Coronary artery (tissue), 2 donors: ENCODE results near the gene CD84.
A peak's percentile ranks its signal among the peaks of the same experiment; 100 is the strongest.
"Not testable (repeated sequence)": the region's sequence is repeated elsewhere in the genome, so short reads cannot be mapped to it uniquely, and the experiment has no call there.

Experiments used
- DNase-seq: peaks from one replicate; pipeline ENCODE4 v3.0.0-alpha.2; 2017; ENCODE audit warnings: low spot score
- H3K27ac ChIP-seq, 2 donors: fragments of 200-600 bp; sonication (generic); one replicate each; pipeline ENCODE4 v1.5.1; 2016 to 2019
- H3K4me3 ChIP-seq: fragments of 200-600 bp; sonication (generic); 2 replicates; pipeline ENCODE4 v1.5.1; 2016; ENCODE audit warnings: mild to moderate bottlenecking, moderate library complexity
- CTCF ChIP-seq: fragments of 200-600 bp; sonication (generic); IDR thresholded peaks from one replicate; pipeline ENCODE4 v1.5.1; 2019; ENCODE audit warnings: antibody characterized with exemption

Gene CD84

GRCh38 chr1:160570840-160571239 lies 8.5 kb downstream of the CD84 start:
- H3K4me3 ChIP-seq, result no peak overlapping the region
- no peak for TF ChIP-seq CTCF
- H3K27ac ChIP-seq, result no peak overlapping the region
- no peak for DNase-seq

- no peak for DNase-seq
- no peak for TF ChIP-seq CTCF
- no peak overlapping the region for H3K27ac ChIP-seq
- no peak overlapping the region for H3K4me3 ChIP-seq
Observed at GRCh38 chr1:160569806-160570205, 9.5 kb downstream of the CD84 start.

GRCh38 chr1:160567858-160568682 lies 11.2 kb downstream of the CD84 start:
- DNase-seq, result no peak
- no peak overlapping the region for H3K4me3 ChIP-seq
- no peak for TF ChIP-seq CTCF
- peak overlapping the region in 1 of 2 donors; percentile 11 for H3K27ac ChIP-seq

- TF ChIP-seq CTCF, result no peak
- H3K4me3 ChIP-seq, result no peak overlapping the region
- DNase-seq, result no peak
- peak overlapping the region in 1 of 2 donors; percentile 11 for H3K27ac ChIP-seq
Observed at GRCh38 chr1:160567341-160567740, 12.0 kb downstream of the CD84 start.

GRCh38 chr1:160565564-160565963 lies 13.7 kb downstream of the CD84 start:
- TF ChIP-seq CTCF, result no peak
- Histone ChIP-seq H3K27ac (no peak overlapping the region), H3K4me3 (no peak overlapping the region)
- DNase-seq, result no peak

- H3K27ac ChIP-seq, DNase-seq: not testable (repeated sequence)
Observed at GRCh38 chr1:160563230-160563629, 16.1 kb downstream of the CD84 start.

GRCh38 chr1:160562745-160563144 lies 16.6 kb downstream of the CD84 start:
- H3K27ac ChIP-seq, H3K4me3 ChIP-seq, DNase-seq: not testable (repeated sequence)

More at GRCh38 chr1:160563230-160563629, 16.1 kb downstream of the CD84 start:
- H3K4me3 ChIP-seq, result not testable (repeated sequence)

GRCh38 chr1:160560806-160561205 lies 18.5 kb downstream of the CD84 start:
- DNase-seq, result no peak
- Histone ChIP-seq H3K4me3 (no peak overlapping the region), H3K27ac (no peak overlapping the region)
- no peak for TF ChIP-seq CTCF
